DMS 273 (cell line): ENCODE data around the gene GPR33.
"Not testable (repeated sequence)": the region's sequence is repeated elsewhere in the genome, so short reads cannot be mapped to it uniquely, and the experiment has no call there.

Experiments used
- DNase-seq: peaks from one replicate; lab custom pipeline; 2025; ENCODE audit not compliant: unreplicated experiment; lab: John Stamatoyannopoulos, UW

Gene GPR33

GRCh38 chr14:31461545-31461944 lies 26.3 kb downstream of the GPR33 start:
- DNase-seq, result no peak

GRCh38 chr14:31457665-31458659 lies 29.9 kb downstream of the GPR33 start:
- DNase-seq, result no peak

GRCh38 chr14:31456841-31457664 lies 30.8 kb downstream of the GPR33 start, which contains the start of gene DTD2:
Gene DTD2 (minus strand): TSS chr14:31457506. CDS start chr14:31457393, 113 bp downstream.
- DNase-seq, result peak; percentile 99

- DNase-seq, result peak; percentile 65
These were observed 37.7 kb downstream of the GPR33 start for GRCh38 chr14:31449971-31450610.

- no peak for DNase-seq
These were observed 38.7 kb downstream of the GPR33 start for GRCh38 chr14:31449136-31449535.

- DNase-seq, result no peak
These were observed 42.1 kb downstream of the GPR33 start for GRCh38 chr14:31445703-31446102.

GRCh38 chr14:31442284-31442683 lies 45.6 kb downstream of the GPR33 start:
- DNase-seq, result no peak

- DNase-seq, result no peak
These were observed 46.3 kb downstream of the GPR33 start for GRCh38 chr14:31441273-31442111.

GRCh38 chr14:31440280-31440679 lies 47.6 kb downstream of the GPR33 start:
- no peak for DNase-seq

- no peak for DNase-seq
These were observed 48.3 kb downstream of the GPR33 start for GRCh38 chr14:31439561-31439960.

GRCh38 chr14:31437045-31437691 lies 50.7 kb downstream of the GPR33 start:
- not testable (repeated sequence) for DNase-seq

GRCh38 chr14:31435276-31435675 lies 52.6 kb downstream of the GPR33 start:
- DNase-seq, result peak; percentile 51
